HEK293 (cell line): ENCODE results near the gene POMT2.

ENCODE experiments used
- CTCF ChIA-PET: fragments of 350-600 bp; formaldehyde crosslinking; extraction: SDS; loops from one replicate; lab custom pipeline; 2021; ENCODE audit warnings: antibody characterized with exemption; lab: Yijun Ruan, JAX
- POLR2A ChIA-PET: fragments of 300-600 bp; formaldehyde crosslinking; extraction: SDS; loops from one replicate; lab custom pipeline; 2020; ENCODE audit warnings: antibody characterized with exemption, inconsistent platforms; lab: Yijun Ruan, JAX
- H3K27ac ChIP-seq: fragments of 200-500 bp; sonication (Bioruptor generic); 2 replicates; pipeline ENCODE4 v1.5.1; 2014; ENCODE audit warnings: low read depth, low read length, control low read depth, inconsistent platforms; ENCODE audit errors: extremely low read depth
- H3K36me3 ChIP-seq, 2 experiments: fragments of 200-500 bp in 1 of 2; sonication (Bioruptor generic) in 1 of 2; 1 replicate in 1 of 2; 2 replicates in 1 of 2; pipeline ENCODE4 v1.5.1; 2014 to 2017; ENCODE audit warnings: inconsistent platforms in 2 of 2, low read length in 2 of 2; ENCODE audit not compliant: control insufficient read depth in 2 of 2, insufficient read depth in 1 of 2
- H3K4me1 ChIP-seq: fragments of 200-500 bp; sonication (Bioruptor generic); 2 replicates; pipeline ENCODE4 v1.5.1; 2014; ENCODE audit warnings: mild to moderate bottlenecking, low read length, inconsistent platforms; ENCODE audit not compliant: control insufficient read depth, insufficient read depth
- H3K4me3 ChIP-seq: 2 replicates; pipeline ENCODE4 v1.5.1; 2011; ENCODE audit warnings: low read depth, mild to moderate bottlenecking, control low read depth, low read length, moderate library complexity
- H3K9me3 ChIP-seq: fragments of 200-500 bp; sonication (Bioruptor generic); 2 replicates; pipeline ENCODE4 v1.5.1; 2014; ENCODE audit warnings: low read depth, low read length, inconsistent platforms; ENCODE audit not compliant: control insufficient read depth, insufficient read depth
- HIC1 ChIP-seq: fragments of 450-650 bp; formaldehyde crosslinking; IDR thresholded peaks from 2 replicates; pipeline ENCODE4 v1.5.1; 2016; ENCODE audit warnings: missing biosample characterization, missing genetic modification characterization
- PRDM10 ChIP-seq: fragments of 450-650 bp; formaldehyde crosslinking; IDR thresholded peaks from 2 replicates; pipeline ENCODE4 v1.5.1; 2016; ENCODE audit warnings: missing biosample characterization, missing genetic modification characterization
- SCRT1 ChIP-seq: fragments of 450-650 bp; formaldehyde crosslinking; IDR thresholded peaks from 2 replicates; pipeline ENCODE4 v1.5.1; 2016; ENCODE audit warnings: missing biosample characterization, missing genetic modification characterization, borderline replicate concordance
- SP7 ChIP-seq: fragments of 450-650 bp; formaldehyde crosslinking; IDR thresholded peaks from 2 replicates; pipeline ENCODE4 v1.5.1; 2016; ENCODE audit warnings: missing biosample characterization, missing genetic modification characterization
- TCF7L2 ChIP-seq: IDR thresholded peaks from 2 replicates; pipeline ENCODE4 v1.6.1; 2011; ENCODE audit warnings: low read depth, mild to moderate bottlenecking, inconsistent platforms, low read length, moderate library complexity, borderline replicate concordance
- WT1 ChIP-seq: fragments of 450-650 bp; formaldehyde crosslinking; IDR thresholded peaks from 2 replicates; pipeline ENCODE4 v1.5.1; 2016; ENCODE audit warnings: missing biosample characterization, missing genetic modification characterization
- ZBTB21 ChIP-seq: fragments of 450-650 bp; formaldehyde crosslinking; IDR thresholded peaks from 2 replicates; pipeline ENCODE4 v1.5.1; 2017; ENCODE audit warnings: missing biosample characterization, missing genetic modification characterization
- ZFP41 ChIP-seq: fragments of 450-650 bp; formaldehyde crosslinking; IDR thresholded peaks from 2 replicates; pipeline ENCODE4 v1.5.1; 2016; ENCODE audit warnings: missing biosample characterization, missing genetic modification characterization, borderline replicate concordance
- ZNF114 ChIP-seq: fragments of 450-650 bp; formaldehyde crosslinking; IDR thresholded peaks from 2 replicates; pipeline ENCODE4 v1.5.0; 2017; ENCODE audit warnings: missing biosample characterization, missing genetic modification characterization
- ZNF133 ChIP-seq: fragments of 450-650 bp; formaldehyde crosslinking; IDR thresholded peaks from 2 replicates; pipeline ENCODE4 v1.5.1; 2016; ENCODE audit warnings: missing biosample characterization, missing genetic modification characterization
- ZNF248 ChIP-seq: fragments of 450-650 bp; formaldehyde crosslinking; IDR thresholded peaks from 2 replicates; pipeline ENCODE4 v1.5.1; 2017; ENCODE audit warnings: missing biosample characterization, missing genetic modification characterization
- ZNF26 ChIP-seq: fragments of 450-650 bp; formaldehyde crosslinking; IDR thresholded peaks from 2 replicates; pipeline ENCODE4 v1.5.1; 2016; ENCODE audit warnings: missing biosample characterization, missing genetic modification characterization
- ZNF266 ChIP-seq: fragments of 450-650 bp; formaldehyde crosslinking; IDR thresholded peaks from 2 replicates; pipeline ENCODE4 v1.5.1; 2016; ENCODE audit warnings: missing biosample characterization, missing genetic modification characterization, low read depth
- ZNF449 ChIP-seq: fragments of 450-650 bp; formaldehyde crosslinking; IDR thresholded peaks from 2 replicates; pipeline ENCODE4 v1.5.1; 2017; ENCODE audit warnings: missing biosample characterization, mild to moderate bottlenecking, missing genetic modification characterization, moderate library complexity
- ZNF48 ChIP-seq: fragments of 450-650 bp; formaldehyde crosslinking; IDR thresholded peaks from 2 replicates; pipeline ENCODE4 v1.5.1; 2016; ENCODE audit warnings: missing biosample characterization, missing genetic modification characterization
- ZNF548 ChIP-seq: fragments of 450-650 bp; formaldehyde crosslinking; IDR thresholded peaks from 2 replicates; pipeline ENCODE4 v1.5.1; 2016; ENCODE audit warnings: missing biosample characterization, missing genetic modification characterization
- ZNF624 ChIP-seq: fragments of 450-650 bp; formaldehyde crosslinking; IDR thresholded peaks from 2 replicates; pipeline ENCODE4 v1.5.1; 2017; ENCODE audit warnings: missing biosample characterization, missing genetic modification characterization
- ZNF677 ChIP-seq: fragments of 450-650 bp; IDR thresholded peaks from 2 replicates; pipeline ENCODE4 v1.5.0; 2018; ENCODE audit warnings: missing biosample characterization, mild to moderate bottlenecking, missing genetic modification characterization, moderate library complexity
- ZNF707 ChIP-seq: fragments of 450-650 bp; formaldehyde crosslinking; IDR thresholded peaks from 2 replicates; pipeline ENCODE4 v1.5.1; 2016; ENCODE audit warnings: missing biosample characterization, missing genetic modification characterization
- ZNF76 ChIP-seq: fragments of 450-650 bp; formaldehyde crosslinking; IDR thresholded peaks from 2 replicates; pipeline ENCODE4; 2016; ENCODE audit warnings: low read depth, missing biosample characterization, missing genetic modification characterization, borderline replicate concordance
- ZSCAN30 ChIP-seq: fragments of 450-650 bp; IDR thresholded peaks from 2 replicates; pipeline ENCODE4 v1.5.1; 2018; ENCODE audit warnings: missing biosample characterization, mild to moderate bottlenecking, missing genetic modification characterization, moderate library complexity
- ZSCAN4 ChIP-seq: fragments of 450-650 bp; formaldehyde crosslinking; IDR thresholded peaks from 2 replicates; pipeline ENCODE4 v1.5.1; 2017; ENCODE audit warnings: missing biosample characterization, missing genetic modification characterization
- TF ChIP-seq, protein P1 (sequence below): fragments of 450-650 bp; IDR thresholded peaks from 2 replicates; pipeline ENCODE4 v1.5.1; 2018; ENCODE audit warnings: missing biosample characterization, mild to moderate bottlenecking, missing genetic modification characterization

Gene POMT2

DNA sequence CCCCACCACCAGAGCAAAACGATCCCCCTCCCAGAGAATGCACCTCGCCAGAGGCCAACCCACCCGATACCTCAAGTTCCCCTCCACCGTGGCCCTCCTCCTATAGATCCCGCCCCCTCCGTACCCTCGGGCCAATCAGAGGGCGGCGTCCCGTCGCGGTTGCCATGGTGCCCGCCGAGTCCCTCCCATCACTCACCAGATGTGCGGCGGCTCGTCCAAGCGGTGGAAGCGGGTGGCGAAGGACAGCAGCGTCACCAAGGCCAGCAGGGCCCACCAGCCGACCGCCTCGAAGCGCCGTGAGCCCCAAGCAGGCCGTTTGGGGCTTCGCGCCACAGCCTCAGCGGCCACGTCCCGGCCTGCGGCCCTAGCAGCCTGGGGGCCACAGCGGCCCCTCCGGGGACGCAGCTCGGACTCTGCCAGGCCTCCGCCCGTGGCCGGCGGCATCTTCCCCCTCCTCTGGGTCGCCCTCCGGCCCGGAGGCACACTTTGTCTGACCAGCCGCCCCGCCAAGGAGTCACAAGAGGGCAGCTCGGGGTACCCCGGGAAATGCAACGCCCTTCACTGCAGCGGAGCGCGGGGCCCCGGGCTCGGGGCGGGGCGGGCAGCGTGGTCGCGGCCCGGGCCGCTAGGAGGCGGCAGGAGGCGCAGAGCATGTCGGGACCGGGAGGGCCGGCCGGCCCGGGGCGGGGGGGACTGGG, at the start of gene POMT2 (continued):
- TF ChIP-seq HIC1 (tag by site-specific recombination) (peak; percentile 37; the same call in 1 of the 2 replicates), ZSCAN30 (tag by site-specific recombination) (peak; percentile 86), ZBTB21 (tag by site-specific recombination) (no peak), ZSCAN4 (tag by site-specific recombination) (no peak), ZNF449 (no peak)
- TF ChIP-seq, protein P1, sequence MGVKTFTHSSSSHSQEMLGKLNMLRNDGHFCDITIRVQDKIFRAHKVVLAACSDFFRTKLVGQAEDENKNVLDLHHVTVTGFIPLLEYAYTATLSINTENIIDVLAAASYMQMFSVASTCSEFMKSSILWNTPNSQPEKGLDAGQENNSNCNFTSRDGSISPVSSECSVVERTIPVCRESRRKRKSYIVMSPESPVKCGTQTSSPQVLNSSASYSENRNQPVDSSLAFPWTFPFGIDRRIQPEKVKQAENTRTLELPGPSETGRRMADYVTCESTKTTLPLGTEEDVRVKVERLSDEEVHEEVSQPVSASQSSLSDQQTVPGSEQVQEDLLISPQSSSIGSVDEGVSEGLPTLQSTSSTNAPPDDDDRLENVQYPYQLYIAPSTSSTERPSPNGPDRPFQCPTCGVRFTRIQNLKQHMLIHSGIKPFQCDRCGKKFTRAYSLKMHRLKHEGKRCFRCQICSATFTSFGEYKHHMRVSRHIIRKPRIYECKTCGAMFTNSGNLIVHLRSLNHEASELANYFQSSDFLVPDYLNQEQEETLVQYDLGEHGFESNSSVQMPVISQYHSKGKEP (tag by site-specific recombination) = 0 out of 2 replicates have a peak, but pooled peaks have one; percentile 41

- peaks cover 13% of the 10 kb centered on the region for H3K4me1 ChIP-seq
- ChIA-PET POLR2A (no interaction called here), CTCF (no interaction called here)
- no peak overlapping the region for H3K27ac ChIP-seq
- no peak overlapping the region for H3K4me3 ChIP-seq
- H3K36me3 ChIP-seq = no peaks in the 10 kb centered on the region; a peak in 1 of 3 replicates
- no peaks in the 10 kb centered on the region; the same call in 1 of the 2 replicates for H3K9me3 ChIP-seq
- no peak for TF ChIP-seq ZNF548 (tag by site-specific recombination)
- no peak for TF ChIP-seq ZFP41 (tag by site-specific recombination)
- no peak for TF ChIP-seq ZNF48 (tag by site-specific recombination)
- TF ChIP-seq TCF7L2 = no peak
- no peak for TF ChIP-seq ZNF248 (tag by site-specific recombination)
- TF ChIP-seq ZNF26 (tag by site-specific recombination) = no peak
- TF ChIP-seq WT1 (tag by site-specific recombination) = no peak
- TF ChIP-seq ZNF707 (tag by site-specific recombination) = no peak
- no peak for TF ChIP-seq ZNF114 (tag by site-specific recombination)
- TF ChIP-seq SP7 (tag by site-specific recombination) = no peak
- TF ChIP-seq PRDM10 = no peak
- no peak for TF ChIP-seq ZNF76 (tag by site-specific recombination)
- no peak for TF ChIP-seq ZNF449
- no peak for TF ChIP-seq ZNF624 (tag by site-specific recombination)
- TF ChIP-seq ZNF133 = no peak
- no peak for TF ChIP-seq ZNF677 (tag by site-specific recombination)
- no peak for TF ChIP-seq ZNF266 (tag by site-specific recombination)
- no peak for TF ChIP-seq SCRT1 (tag by site-specific recombination)
Observed at GRCh38 chr14:77369285-77369684, 48.6 kb upstream of the POMT2 start.
